ENCODE measurements around the gene PRR5L.

DNA sequence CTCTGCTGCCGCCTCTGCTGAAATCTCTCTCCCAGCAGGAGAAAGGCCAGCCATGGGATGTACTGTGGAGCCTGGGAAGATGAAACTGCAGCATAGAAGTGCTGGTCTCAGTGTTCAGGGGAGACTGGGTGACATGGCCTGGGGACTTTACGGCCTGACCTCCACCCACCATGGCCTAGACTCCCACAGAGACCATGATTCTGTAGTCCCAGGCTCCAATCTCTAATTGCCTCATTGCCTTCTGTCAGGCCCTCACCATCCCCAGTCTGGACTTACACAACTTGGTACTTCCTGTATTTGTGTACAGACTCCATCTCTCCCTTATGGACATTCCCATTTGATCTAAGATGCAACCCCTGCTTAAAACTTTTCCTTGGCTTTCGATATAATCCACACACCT lies 170.9 kb downstream of the PRR5L start:
- TF ChIP-seq, protein P1, sequence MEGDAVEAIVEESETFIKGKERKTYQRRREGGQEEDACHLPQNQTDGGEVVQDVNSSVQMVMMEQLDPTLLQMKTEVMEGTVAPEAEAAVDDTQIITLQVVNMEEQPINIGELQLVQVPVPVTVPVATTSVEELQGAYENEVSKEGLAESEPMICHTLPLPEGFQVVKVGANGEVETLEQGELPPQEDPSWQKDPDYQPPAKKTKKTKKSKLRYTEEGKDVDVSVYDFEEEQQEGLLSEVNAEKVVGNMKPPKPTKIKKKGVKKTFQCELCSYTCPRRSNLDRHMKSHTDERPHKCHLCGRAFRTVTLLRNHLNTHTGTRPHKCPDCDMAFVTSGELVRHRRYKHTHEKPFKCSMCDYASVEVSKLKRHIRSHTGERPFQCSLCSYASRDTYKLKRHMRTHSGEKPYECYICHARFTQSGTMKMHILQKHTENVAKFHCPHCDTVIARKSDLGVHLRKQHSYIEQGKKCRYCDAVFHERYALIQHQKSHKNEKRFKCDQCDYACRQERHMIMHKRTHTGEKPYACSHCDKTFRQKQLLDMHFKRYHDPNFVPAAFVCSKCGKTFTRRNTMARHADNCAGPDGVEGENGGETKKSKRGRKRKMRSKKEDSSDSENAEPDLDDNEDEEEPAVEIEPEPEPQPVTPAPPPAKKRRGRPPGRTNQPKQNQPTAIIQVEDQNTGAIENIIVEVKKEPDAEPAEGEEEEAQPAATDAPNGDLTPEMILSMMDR (IDR thresholded peaks at IDR 0.05), result no peak
- no peak for TF ChIP-seq EZH2 (IDR thresholded peaks at IDR 0.05; ENCODE audit: borderline replicate concordance, insufficient read depth, low read depth, low read length, poor library complexity, severe bottlenecking)
